ENCODE results near the gene CAMK2B.

DNA sequence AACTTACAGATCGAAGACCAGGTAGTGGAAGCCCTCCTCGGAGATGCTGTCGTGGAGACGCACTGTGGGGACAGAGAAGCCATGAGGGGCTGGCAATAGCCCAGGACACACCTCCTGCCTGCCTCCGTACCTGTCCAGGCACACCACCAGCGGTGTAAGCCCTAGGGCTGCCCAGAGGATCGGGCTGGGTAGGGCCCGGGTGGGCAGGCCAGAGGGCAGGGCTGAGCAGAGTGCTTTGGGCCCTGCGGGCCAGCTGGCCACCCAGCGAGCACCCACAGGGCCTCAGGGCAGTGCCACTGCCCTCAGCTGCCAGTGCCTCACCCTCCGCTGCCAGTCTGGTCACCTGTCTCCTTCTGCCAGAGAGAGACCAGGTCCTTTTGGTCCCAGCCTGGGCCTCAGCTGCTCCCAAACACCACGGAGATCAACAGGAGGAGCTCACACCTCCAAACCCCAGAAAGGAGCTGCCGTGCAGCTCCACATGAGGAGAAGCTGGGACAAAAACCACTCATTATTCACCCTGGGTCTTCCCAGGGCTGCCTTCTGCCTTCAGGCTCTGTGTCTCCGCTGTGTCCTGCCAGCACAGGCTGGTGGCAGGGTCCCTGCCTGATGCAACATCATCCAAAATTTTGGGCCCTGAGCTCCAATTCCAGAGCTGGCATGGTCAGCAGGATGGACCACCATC lies 66.4 kb downstream of the CAMK2B start:
- TF ChIP-seq, protein P1, sequence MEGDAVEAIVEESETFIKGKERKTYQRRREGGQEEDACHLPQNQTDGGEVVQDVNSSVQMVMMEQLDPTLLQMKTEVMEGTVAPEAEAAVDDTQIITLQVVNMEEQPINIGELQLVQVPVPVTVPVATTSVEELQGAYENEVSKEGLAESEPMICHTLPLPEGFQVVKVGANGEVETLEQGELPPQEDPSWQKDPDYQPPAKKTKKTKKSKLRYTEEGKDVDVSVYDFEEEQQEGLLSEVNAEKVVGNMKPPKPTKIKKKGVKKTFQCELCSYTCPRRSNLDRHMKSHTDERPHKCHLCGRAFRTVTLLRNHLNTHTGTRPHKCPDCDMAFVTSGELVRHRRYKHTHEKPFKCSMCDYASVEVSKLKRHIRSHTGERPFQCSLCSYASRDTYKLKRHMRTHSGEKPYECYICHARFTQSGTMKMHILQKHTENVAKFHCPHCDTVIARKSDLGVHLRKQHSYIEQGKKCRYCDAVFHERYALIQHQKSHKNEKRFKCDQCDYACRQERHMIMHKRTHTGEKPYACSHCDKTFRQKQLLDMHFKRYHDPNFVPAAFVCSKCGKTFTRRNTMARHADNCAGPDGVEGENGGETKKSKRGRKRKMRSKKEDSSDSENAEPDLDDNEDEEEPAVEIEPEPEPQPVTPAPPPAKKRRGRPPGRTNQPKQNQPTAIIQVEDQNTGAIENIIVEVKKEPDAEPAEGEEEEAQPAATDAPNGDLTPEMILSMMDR (IDR thresholded peaks at IDR 0.05; ENCODE audit: low read depth, low read length, poor library complexity, severe bottlenecking): no peak
- no peak for TF ChIP-seq EZH2phosphoT487 (IDR thresholded peaks at IDR 0.05; ENCODE audit: borderline replicate concordance, low read length)
